Measurements from ENCODE around the gene PGBD5. TPM values are rescaled to one million over a fixed set of nuclear protein-coding genes. Genes with fewer than 3 reads are reported as not detected.

Gene PGBD5
- total and polyA plus RNA-seq, 2 of the 13 experiments (the other 11 are each of a cell fraction or from before 2014, with no cell fraction given) = 0.04 to 0.13 TPM

DNA sequence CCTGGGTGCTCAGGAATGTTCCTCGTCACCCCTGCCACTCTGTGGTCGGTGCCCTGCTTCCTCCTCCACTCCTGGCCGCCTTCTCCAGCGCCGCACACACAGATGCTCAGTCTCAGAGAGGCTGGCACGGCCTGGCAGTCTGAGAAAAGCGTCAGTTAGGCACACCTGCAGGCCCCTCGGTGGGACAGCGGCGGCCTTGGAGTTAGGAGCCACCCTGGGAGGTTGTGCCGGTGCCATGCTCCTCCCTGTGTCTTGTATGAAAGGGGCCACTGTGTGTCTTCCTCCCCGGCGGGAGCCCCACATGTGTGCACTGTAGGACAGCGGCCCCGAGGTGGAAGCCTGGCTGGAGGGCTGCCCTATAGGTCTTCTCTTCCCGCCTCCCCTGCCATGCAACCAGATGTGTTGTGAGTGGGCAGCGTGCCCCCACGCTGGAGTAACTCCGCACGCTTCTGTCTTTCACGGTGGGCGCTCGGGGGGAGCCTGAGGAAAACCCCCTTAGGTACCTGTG is 145.2 kb downstream of the PGBD5 start (continued):
- no peak for TF ChIP-seq KDM4B (CRISPR knock-in tag; IDR thresholded peaks at IDR 0.05)
- TF ChIP-seq, protein P1, sequence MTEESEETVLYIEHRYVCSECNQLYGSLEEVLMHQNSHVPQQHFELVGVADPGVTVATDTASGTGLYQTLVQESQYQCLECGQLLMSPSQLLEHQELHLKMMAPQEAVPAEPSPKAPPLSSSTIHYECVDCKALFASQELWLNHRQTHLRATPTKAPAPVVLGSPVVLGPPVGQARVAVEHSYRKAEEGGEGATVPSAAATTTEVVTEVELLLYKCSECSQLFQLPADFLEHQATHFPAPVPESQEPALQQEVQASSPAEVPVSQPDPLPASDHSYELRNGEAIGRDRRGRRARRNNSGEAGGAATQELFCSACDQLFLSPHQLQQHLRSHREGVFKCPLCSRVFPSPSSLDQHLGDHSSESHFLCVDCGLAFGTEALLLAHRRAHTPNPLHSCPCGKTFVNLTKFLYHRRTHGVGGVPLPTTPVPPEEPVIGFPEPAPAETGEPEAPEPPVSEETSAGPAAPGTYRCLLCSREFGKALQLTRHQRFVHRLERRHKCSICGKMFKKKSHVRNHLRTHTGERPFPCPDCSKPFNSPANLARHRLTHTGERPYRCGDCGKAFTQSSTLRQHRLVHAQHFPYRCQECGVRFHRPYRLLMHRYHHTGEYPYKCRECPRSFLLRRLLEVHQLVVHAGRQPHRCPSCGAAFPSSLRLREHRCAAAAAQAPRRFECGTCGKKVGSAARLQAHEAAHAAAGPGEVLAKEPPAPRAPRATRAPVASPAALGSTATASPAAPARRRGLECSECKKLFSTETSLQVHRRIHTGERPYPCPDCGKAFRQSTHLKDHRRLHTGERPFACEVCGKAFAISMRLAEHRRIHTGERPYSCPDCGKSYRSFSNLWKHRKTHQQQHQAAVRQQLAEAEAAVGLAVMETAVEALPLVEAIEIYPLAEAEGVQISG (CRISPR knock-in tag; IDR thresholded peaks at IDR 0.05) = no peak
- TF ChIP-seq CBX5 (CRISPR knock-in tag; IDR thresholded peaks at IDR 0.05; ENCODE audit: borderline replicate concordance) = no peak

DNA sequence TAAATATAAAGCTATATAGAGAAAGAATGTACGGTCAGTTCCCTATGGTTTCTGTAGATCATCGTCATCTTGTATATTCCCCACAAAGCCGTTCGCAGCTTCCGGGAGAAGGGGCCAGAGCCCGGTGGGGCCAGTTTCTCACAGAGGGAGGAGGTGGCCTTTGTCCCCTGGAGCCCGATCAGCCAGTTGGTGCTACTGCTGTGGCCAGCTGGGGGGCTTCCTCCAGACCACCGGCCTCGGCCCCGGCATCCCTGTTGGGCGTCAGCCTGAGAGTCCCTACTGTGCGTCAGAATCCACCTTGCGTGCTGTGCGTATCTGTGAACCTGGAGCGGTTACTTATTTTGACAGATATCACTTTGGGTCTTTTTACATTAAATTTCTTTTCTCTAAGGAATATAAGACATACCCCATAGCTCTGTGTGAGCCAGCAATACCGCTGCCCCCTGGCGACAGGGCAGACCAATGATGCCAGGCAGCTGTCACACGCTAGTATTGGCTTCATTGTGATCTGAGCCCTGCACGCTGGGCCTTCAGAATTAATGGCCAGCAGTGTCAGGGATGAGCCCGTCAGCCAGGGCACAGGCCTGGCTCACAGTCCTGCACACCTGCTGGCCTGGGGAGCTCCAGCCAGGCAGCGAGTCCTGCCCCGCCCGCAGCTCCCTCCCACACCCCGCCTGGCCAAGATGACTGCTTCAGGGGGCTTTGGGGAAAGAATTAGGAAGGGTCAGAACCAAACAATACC is 145.9 kb downstream of the PGBD5 start:
- H3K4me3 ChIP-seq (replicated peaks in 1 of 3; ENCODE audit: insufficient read depth in 1 of 3, low read depth in 2 of 3, low read length in 3 of 3) = no peak overlapping the region
- no peaks in the 10 kb centered on the region for H3K27me3 ChIP-seq (ENCODE audit: control insufficient read depth in 1 of 2, insufficient read depth in 2 of 2, low read length in 2 of 2)
- in situ Hi-C loops (cut with HindIII; ENCODE audit: extremely low pct_ligation_motif_present, low pct_unique_long_range_greater_than_20kb) (no loop called here), intact Hi-C loops (cut with micrococcal nuclease; ENCODE audit: unreplicated experiment) (no loop called here)
- peaks cover 7% of the 10 kb centered on the region for H3K4me1 ChIP-seq (ENCODE audit: insufficient read depth, low read length)
- H4K20me1 ChIP-seq (ENCODE audit: insufficient read depth, low read length) = no peaks in the 10 kb centered on the region
- H3K4me2 ChIP-seq (ENCODE audit: low read depth, low read length) = no peak overlapping the region
- no peak overlapping the region for H3K27ac ChIP-seq (ENCODE audit: extremely low read length, insufficient read depth, low read length)
- no peak for DNase-seq (ENCODE audit: low spot score)
- ChIA-PET CTCF (ENCODE audit: low intra/inter-chr PET ratio, low total read pairs) (no interaction called here), POLR2A (no interaction called here)
- ATAC-seq = no peak
- no peaks in the 10 kb centered on the region for H3K79me2 ChIP-seq (ENCODE audit: insufficient read depth, low read length)
- no peak for FAIRE-seq
- WGBS (ENCODE audit: low lambda C conversion rate) = 95% methylated on average over 20 of the region's 24 CpGs
- no peaks in the 10 kb centered on the region for H3K9me3 ChIP-seq (ENCODE audit: low read length)
- no peak for TF ChIP-seq RCOR2 (CRISPR knock-in tag; IDR thresholded peaks at IDR 0.05)
- peak; percentile 32 for TF ChIP-seq AGO2 (optimal IDR thresholded peaks at IDR 0.05; ENCODE audit: low read depth, low read length)
- H3K36me3 ChIP-seq (replicated peaks in 1 of 2; ENCODE audit: control insufficient read depth in 1 of 2, insufficient read depth in 2 of 2, low read length in 2 of 2) = peaks cover 3 to 29% of the 10 kb centered on the region in 2 experiments; a peak in 4 of 5 replicates
- BruUV-seq (replicated peaks) = TSS peak; percentile 37
- no peak overlapping the region for H2AFZ ChIP-seq (ENCODE audit: low read length)
- H3K9ac ChIP-seq (ENCODE audit: insufficient read depth, low read depth, low read length) = no peak overlapping the region
